Tibial artery (tissue), 4 donors: Measurements from ENCODE around the gene SAPCD1.
A peak's percentile ranks its signal among the peaks of the same experiment; 100 is the strongest.

ENCODE experiments used
- DNase-seq, 2 donors: peaks; one replicate each; pipeline ENCODE4 v3.0.0-alpha.2; 2019
- H3K27ac ChIP-seq, 2 donors: fragments of 200-600 bp; sonication (generic) in 1 of 2; 1 replicate in 1 of 2; 2 replicates in 1 of 2; pipeline ENCODE4 v1.5.1; 2018 to 2019; ENCODE audit warnings: mild to moderate bottlenecking in 1 of 2
- H3K27me3 ChIP-seq, 2 donors: fragments of 200-600 bp; sonication (generic) in 1 of 2; one replicate each; pipeline versions ENCODE4 v1.5.1 to v1.6.0; 2016 to 2019
- H3K36me3 ChIP-seq, 3 donors: fragments of 200-600 bp; sonication (generic) in 2 of 3; one replicate each; pipeline ENCODE4 v1.5.1; 2016 to 2019; ENCODE audit warnings: mild to moderate bottlenecking in 2 of 3
- H3K4me1 ChIP-seq, 4 donors: fragments of 200-600 bp; sonication (generic) in 2 of 4; 1 replicate in 3 of 4; 2 replicates in 1 of 4; pipeline ENCODE4 v1.5.1; 2016 to 2019
- H3K4me3 ChIP-seq, 2 donors: fragments of 200-600 bp; sonication (generic) in 1 of 2; 1 replicate in 1 of 2; 2 replicates in 1 of 2; pipeline ENCODE4 v1.5.1; 2018 to 2019; ENCODE audit warnings: mild to moderate bottlenecking in 2 of 2
- H3K9me3 ChIP-seq, 3 donors: fragments of 200-600 bp; sonication (generic) in 1 of 3; one replicate each; pipeline ENCODE4 v1.5.1; 2016 to 2019
- CTCF ChIP-seq, 2 experiments: fragments of 200-600 bp in 1 of 2; fragments of 450-650 bp in 1 of 2; IDR thresholded peaks; one replicate each; pipeline ENCODE4 v1.5.1; 2017 to 2019; ENCODE audit warnings: antibody characterized with exemption in 2 of 2, mild to moderate bottlenecking in 1 of 2, moderate library complexity in 1 of 2
- intact Hi-C: fragments of 100-400 bp; cut with DNase I; formaldehyde crosslinking; loops from one replicate; pipeline ENCODE4 v1.15.0; 2023; ENCODE audit warnings: low total_unique reads

Gene SAPCD1

GRCh38 chr6:31727717-31728671 lies 34.5 kb upstream of the SAPCD1 start:
- no peak for TF ChIP-seq CTCF (IDR thresholded peaks at IDR 0.05)
- Histone ChIP-seq H3K4me1 (peaks cover 0 to 33% (median 23%) of the 10 kb centered on the region in 4 donors), H3K9me3 (no peaks in the 10 kb centered on the region), H3K4me3 (peak overlapping the region; percentile 69 to 78), H3K36me3 (peaks cover 45 to 61% (median 56%) of the 10 kb centered on the region in 3 donors), H3K27me3 (no peaks in the 10 kb centered on the region), H3K27ac (peak overlapping the region; percentile 88 to 94)
- intact Hi-C loops = loop anchor here (10.0 kb wide), 1 partner anchor 107 kb away; no protein-coding TSS in a partner anchor
- peak; percentile 33 to 77 for DNase-seq

- H3K27me3 ChIP-seq = no peaks in the 10 kb centered on the region
- H3K36me3 ChIP-seq = peaks cover 54 to 70% (median 65%) of the 10 kb centered on the region in 3 donors
- peaks cover 0 to 39% (median 28%) of the 10 kb centered on the region in 4 donors for H3K4me1 ChIP-seq
- peak; percentile 44 to 54 for TF ChIP-seq CTCF (IDR thresholded peaks at IDR 0.05)
- DNase-seq = peak in 1 of 2 donors; percentile 74
- intact Hi-C loops = loop anchor here (10.0 kb wide), 1 partner anchor 106 kb away; no protein-coding TSS in a partner anchor
- no peaks in the 10 kb centered on the region for H3K9me3 ChIP-seq
- peak within 1 kb of the TSS; percentile 88 to 94 for H3K27ac ChIP-seq
- peak within 1 kb of the TSS; percentile 69 to 78 for H3K4me3 ChIP-seq
Observed at GRCh38 chr6:31728767-31729514, 33.5 kb upstream of the SAPCD1 start, which contains the start of gene DDAH2. TSS of gene DDAH2 (minus strand) at chr6:31729299. CDS start at chr6:31729161, 138 bp downstream.

GRCh38 chr6:31729515-31729978 lies 32.9 kb upstream of the SAPCD1 start:
- Histone ChIP-seq H3K4me3 (peak overlapping the region; percentile 69 to 78), H3K36me3 (peaks cover 58 to 69% (median 67%) of the 10 kb centered on the region in 3 donors), H3K4me1 (peaks cover 0 to 45% (median 34%) of the 10 kb centered on the region in 4 donors), H3K9me3 (no peaks in the 10 kb centered on the region), H3K27ac (peak overlapping the region; percentile 88 to 94), H3K27me3 (no peaks in the 10 kb centered on the region)
- peak; percentile 95 to 98 for DNase-seq
- no peak for TF ChIP-seq CTCF (IDR thresholded peaks at IDR 0.05)
- intact Hi-C loops = loop anchor here (10.0 kb wide), 1 partner anchor 105 kb away; no protein-coding TSS in a partner anchor

GRCh38 chr6:31729979-31730630 lies 32.4 kb upstream of the SAPCD1 start:
- TF ChIP-seq CTCF (IDR thresholded peaks at IDR 0.05) = peak in 1 of 2 experiments; percentile 13
- peak overlapping the region; percentile 69 to 78 for H3K4me3 ChIP-seq
- peaks cover 0 to 48% (median 36%) of the 10 kb centered on the region in 4 donors for H3K4me1 ChIP-seq
- peak; percentile 92 to 95 for DNase-seq
- peak overlapping the region; percentile 88 to 94 for H3K27ac ChIP-seq
- intact Hi-C loops = loop anchor here (10.0 kb wide), 1 partner anchor 105 kb away; no protein-coding TSS in a partner anchor
- H3K27me3 ChIP-seq = no peaks in the 10 kb centered on the region
- peaks cover 58 to 69% (median 63%) of the 10 kb centered on the region in 3 donors for H3K36me3 ChIP-seq
- no peaks in the 10 kb centered on the region for H3K9me3 ChIP-seq
